Measurements from ENCODE around the gene RWDD2A.

Gene RWDD2A

GRCh38 chr6:83199173-83199862 is 6.2 kb downstream of the RWDD2A start:
- no peak for DNase-seq

- DNase-seq, result no peak
Observed at GRCh38 chr6:83199863-83200225, 6.7 kb downstream of the RWDD2A start.

GRCh38 chr6:83202031-83202430 is 8.9 kb downstream of the RWDD2A start:
- DNase-seq, result no peak

- DNase-seq, result peak; percentile 70
Observed at GRCh38 chr6:83215131-83216047, 22.2 kb downstream of the RWDD2A start.

- no peak for DNase-seq
Observed at GRCh38 chr6:83216806-83217205, 23.6 kb downstream of the RWDD2A start.

GRCh38 chr6:83218646-83219045 is 25.5 kb downstream of the RWDD2A start:
- DNase-seq, result no peak

- no peak for DNase-seq
Observed at GRCh38 chr6:83220121-83220520, 27.0 kb downstream of the RWDD2A start.

- no peak for DNase-seq
Observed at GRCh38 chr6:83221276-83221675, 28.1 kb downstream of the RWDD2A start.

- peak; percentile 41 for DNase-seq
Observed at GRCh38 chr6:83221889-83222479, 28.8 kb downstream of the RWDD2A start.

GRCh38 chr6:83226517-83226916 is 33.4 kb downstream of the RWDD2A start:
- no peak for DNase-seq

GRCh38 chr6:83231146-83231545 is 38.0 kb downstream of the RWDD2A start:
- DNase-seq, result no peak

- no peak for DNase-seq
Observed at GRCh38 chr6:83247471-83247870, 54.3 kb downstream of the RWDD2A start.
